ENCODE measurements around the gene LRP5.

DNA sequence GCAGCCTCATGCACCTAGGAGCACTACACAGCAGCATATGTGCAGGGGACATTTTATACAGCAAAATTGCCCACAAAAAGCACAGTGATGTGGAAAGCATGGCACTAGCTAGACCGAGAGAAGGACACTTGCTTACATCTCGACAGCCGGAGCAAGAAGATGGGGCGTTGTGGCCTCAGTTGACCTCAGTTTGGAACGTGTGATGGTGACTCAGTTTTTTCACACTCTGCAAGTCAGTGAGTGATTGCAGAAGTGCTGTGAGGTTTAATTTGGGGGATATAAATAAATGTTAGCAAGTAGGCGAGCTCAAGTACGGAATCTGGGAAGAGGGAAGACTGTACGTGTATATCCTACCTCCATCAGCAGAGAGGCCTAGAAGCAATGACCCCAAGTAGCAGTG is 23.3 kb downstream of the LRP5 start:
- TF ChIP-seq, protein P1, sequence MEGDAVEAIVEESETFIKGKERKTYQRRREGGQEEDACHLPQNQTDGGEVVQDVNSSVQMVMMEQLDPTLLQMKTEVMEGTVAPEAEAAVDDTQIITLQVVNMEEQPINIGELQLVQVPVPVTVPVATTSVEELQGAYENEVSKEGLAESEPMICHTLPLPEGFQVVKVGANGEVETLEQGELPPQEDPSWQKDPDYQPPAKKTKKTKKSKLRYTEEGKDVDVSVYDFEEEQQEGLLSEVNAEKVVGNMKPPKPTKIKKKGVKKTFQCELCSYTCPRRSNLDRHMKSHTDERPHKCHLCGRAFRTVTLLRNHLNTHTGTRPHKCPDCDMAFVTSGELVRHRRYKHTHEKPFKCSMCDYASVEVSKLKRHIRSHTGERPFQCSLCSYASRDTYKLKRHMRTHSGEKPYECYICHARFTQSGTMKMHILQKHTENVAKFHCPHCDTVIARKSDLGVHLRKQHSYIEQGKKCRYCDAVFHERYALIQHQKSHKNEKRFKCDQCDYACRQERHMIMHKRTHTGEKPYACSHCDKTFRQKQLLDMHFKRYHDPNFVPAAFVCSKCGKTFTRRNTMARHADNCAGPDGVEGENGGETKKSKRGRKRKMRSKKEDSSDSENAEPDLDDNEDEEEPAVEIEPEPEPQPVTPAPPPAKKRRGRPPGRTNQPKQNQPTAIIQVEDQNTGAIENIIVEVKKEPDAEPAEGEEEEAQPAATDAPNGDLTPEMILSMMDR (IDR thresholded peaks at IDR 0.05 in 8 of 11, conservative IDR thresholded peaks at IDR 0.05 in 3 of 11): no peak
- TF ChIP-seq POLR2A (IDR thresholded peaks at IDR 0.05): no peak
- TF ChIP-seq POLR2AphosphoS5 (IDR thresholded peaks at IDR 0.05): no peak
